CD4-positive, alpha-beta memory T cell (primary cell): ENCODE measurements around the gene EXOC3L1. TPM values are rescaled to one million over a fixed set of nuclear protein-coding genes. Genes with fewer than 3 reads are reported as not detected.

ENCODE experiments used
- CTCF ChIA-PET: fragments of 350-600 bp; sonication (Branson Sonifier 250); formaldehyde crosslinking; loops from one replicate; lab custom pipeline; 2021; ENCODE audit warnings: inconsistent platforms; ENCODE audit not compliant: partially characterized antibody; lab: Charles Lee
- POLR2A ChIA-PET: fragments of 350-600 bp; sonication (Branson Sonifier 250); formaldehyde crosslinking; loops from one replicate; lab custom pipeline; 2021; ENCODE audit not compliant: partially characterized antibody; lab: Charles Lee
- DNase-seq, 5 donors: peaks; one replicate each; pipeline versions ENCODE4 v3.0.0 to v3.0.0-alpha.2; 2020 to 2022; ENCODE audit warnings: mixed read lengths in 1 of 5
- H3K27ac ChIP-seq: one replicate; pipeline ENCODE4 v1.7.0; 2013; ENCODE audit warnings: low read depth, low read length
- H3K27me3 ChIP-seq: 2 replicates; pipeline ENCODE4 v1.7.0; 2013; ENCODE audit warnings: mild to moderate bottlenecking, low read length, moderate library complexity; ENCODE audit not compliant: insufficient read depth
- H3K36me3 ChIP-seq: 2 replicates; pipeline ENCODE4 v1.7.0; 2013; ENCODE audit warnings: mild to moderate bottlenecking, low read length, moderate library complexity; ENCODE audit not compliant: insufficient read depth
- H3K4me1 ChIP-seq: 2 replicates; pipeline ENCODE4 v1.7.0; 2013; ENCODE audit warnings: mild to moderate bottlenecking, low read length, moderate library complexity; ENCODE audit not compliant: insufficient read depth
- H3K4me3 ChIP-seq, 2 donors: one replicate each; pipeline ENCODE4 v1.7.0; 2013; ENCODE audit warnings: low read length in 2 of 2, mild to moderate bottlenecking in 1 of 2
- H3K9me3 ChIP-seq, 2 donors: one replicate each; pipeline ENCODE4 v1.7.0; 2013; ENCODE audit warnings: low read length in 2 of 2, control low read depth in 1 of 2; ENCODE audit not compliant: control insufficient read depth in 1 of 2
- H3K27ac Mint-ChIP-seq, 7 donors: one replicate each; pipeline ENCODE4 v1.8.0; 2020 to 2021; ENCODE audit warnings: mixed read lengths in 7 of 7, mild to moderate bottlenecking in 6 of 7, inconsistent platforms in 3 of 7, moderate library complexity in 3 of 7
- H3K27me3 Mint-ChIP-seq, 2 donors: one replicate each; pipeline ENCODE4 v1.8.0; 2020 to 2021; ENCODE audit warnings: mixed read lengths in 2 of 2
- H3K36me3 Mint-ChIP-seq, 2 donors: one replicate each; pipeline ENCODE4 v1.8.0; 2020 to 2021; ENCODE audit warnings: mixed read lengths in 2 of 2, inconsistent platforms in 1 of 2, mild to moderate bottlenecking in 1 of 2
- H3K4me1 Mint-ChIP-seq, 4 donors: one replicate each; pipeline ENCODE4 v1.8.0; 2020 to 2021; ENCODE audit warnings: mixed read lengths in 4 of 4, mild to moderate bottlenecking in 1 of 4
- H3K4me3 Mint-ChIP-seq, 8 donors: one replicate each; pipeline ENCODE4 v1.8.0; 2020 to 2021; ENCODE audit warnings: mixed read lengths in 8 of 8, mild to moderate bottlenecking in 7 of 8, moderate library complexity in 6 of 8, inconsistent platforms in 3 of 8
- H3K9me3 Mint-ChIP-seq, 8 donors: one replicate each; pipeline ENCODE4 v1.8.0; 2020 to 2021; ENCODE audit warnings: mixed read lengths in 8 of 8, mild to moderate bottlenecking in 5 of 8, inconsistent platforms in 3 of 8, moderate library complexity in 1 of 8
- intact Hi-C: fragments of 100-400 bp; cut with micrococcal nuclease; formaldehyde crosslinking; loops from one replicate; pipeline ENCODE4 v1.15.1; 2023
- polyA plus RNA-seq, 2 donors: library from polyadenylated mRNA; unstranded; fragments of 300-500 nt; fragmentation: Illumina TruSeq; gene quantifications; one replicate each; pipeline ENCODE4 v1.2.3, GENCODE V29; 2021
- total RNA-seq, 2 experiments: library from RNA; stranded (reverse); gene quantifications; one replicate each; pipeline ENCODE4 v1.2.3, GENCODE V29; 2021

EXOC3L1 gene
- total and polyA plus RNA-seq, 4 experiments from 2014 or later, result 0.21 TPM; not detected in 3

GRCh38 chr16:67177743-67178699, 11.9 kb downstream of the EXOC3L1 start:
- H3K36me3 Mint-ChIP-seq, result no peaks in the 10 kb centered on the region
- H3K9me3 Mint-ChIP-seq, result no peaks in the 10 kb centered on the region
- ChIA-PET CTCF (interaction anchor here (5.0 to 6.1 kb wide), 3 partner anchors 7 to 24 kb away, joined by 32 to 71 read pairs (median 43); partner anchors contain the start of genes FBXL8, MATCAP1 and TRADD), POLR2A (interaction anchor here (0.7 to 13.9 kb wide), 6 partner anchors 6 to 149 kb away, joined by 3 to 320 read pairs (median 3); partner anchors contain the start of genes CBFB, FBXL8, HSF4 and MATCAP1)
- no peaks in the 10 kb centered on the region for H3K9me3 ChIP-seq
- H3K27ac ChIP-seq, result no peak overlapping the region
- H3K27me3 ChIP-seq, result peaks cover 4% of the 10 kb centered on the region
- peak overlapping the region in 1 of 2 donors; percentile 35 for H3K4me3 ChIP-seq
- intact Hi-C loops, result loop anchor here (1.0 kb wide), 2 partner anchors 19 to 69 kb away; partner anchors contain the start of genes FBXL8, FHOD1 and TRADD
- no peaks in the 10 kb centered on the region for H3K36me3 ChIP-seq
- H3K4me1 ChIP-seq, result peaks cover 40% of the 10 kb centered on the region
- peaks cover 0 to 5% of the 10 kb centered on the region in 2 donors for H3K27me3 Mint-ChIP-seq
- H3K4me1 Mint-ChIP-seq, result peaks cover 18 to 42% (median 29%) of the 10 kb centered on the region in 4 donors
- H3K27ac Mint-ChIP-seq, result peak overlapping the region in 5 of 7 donors; percentile 19 to 81 (median 54)
- DNase-seq, result peak; percentile 63 to 82 (median 72)
- H3K4me3 Mint-ChIP-seq, result peak overlapping the region; percentile 61 to 81 (median 77)

GRCh38 chr16:67176662-67177061, 13.3 kb downstream of the EXOC3L1 start:
- no peaks in the 10 kb centered on the region for H3K9me3 Mint-ChIP-seq
- peaks cover 18 to 46% (median 30%) of the 10 kb centered on the region in 4 donors for H3K4me1 Mint-ChIP-seq
- Histone ChIP-seq H3K36me3 (no peaks in the 10 kb centered on the region), H3K9me3 (no peaks in the 10 kb centered on the region), H3K27me3 (peaks cover 4% of the 10 kb centered on the region), H3K4me1 (peaks cover 37% of the 10 kb centered on the region), H3K27ac (no peak overlapping the region), H3K4me3 (no peak overlapping the region)
- POLR2A ChIA-PET, result interaction anchor here (0.6 to 13.9 kb wide), 6 partner anchors 8 to 732 kb away, joined by 3 to 320 read pairs (median 18); partner anchors contain the start of genes B3GNT9, FBXL8, HSF4 and MATCAP1
- no peaks in the 10 kb centered on the region for H3K36me3 Mint-ChIP-seq
- peak overlapping the region in 1 of 8 donors; percentile 36 for H3K4me3 Mint-ChIP-seq
- no peak overlapping the region for H3K27ac Mint-ChIP-seq
- CTCF ChIA-PET, result interaction anchor here (5.0 to 6.1 kb wide), 3 partner anchors 8 to 23 kb away, joined by 32 to 71 read pairs (median 43); partner anchors contain the start of genes FBXL8, MATCAP1 and TRADD
- intact Hi-C loops, result no loop called here
- peaks cover under 1 to 5% of the 10 kb centered on the region in 2 donors for H3K27me3 Mint-ChIP-seq
- no peak for DNase-seq

- Histone ChIP-seq H3K27ac (peak overlapping the region; percentile 20), H3K4me1 (peaks cover 42% of the 10 kb centered on the region), H3K36me3 (no peaks in the 10 kb centered on the region), H3K9me3 (no peaks in the 10 kb centered on the region), H3K27me3 (peaks cover 7% of the 10 kb centered on the region), H3K4me3 (peak overlapping the region in 1 of 2 donors; percentile 68)
- Mint-ChIP-seq H3K9me3 (no peaks in the 10 kb centered on the region), H3K27me3 (peaks cover 5 to 16% of the 10 kb centered on the region in 2 donors), H3K4me3 (peak overlapping the region in 1 of 8 donors; percentile 26), H3K36me3 (no peaks in the 10 kb centered on the region), H3K27ac (peak overlapping the region in 2 of 7 donors; percentile 42 to 47), H3K4me1 (peaks cover 25 to 62% (median 36%) of the 10 kb centered on the region in 4 donors)
- intact Hi-C loops, result loop anchor here (1.0 kb wide), 1 partner anchor 15 kb away; the partner anchor contains the start of genes FBXL8 and TRADD
- ChIA-PET CTCF (interaction anchor here (1.0 to 6.1 kb wide), 7 partner anchors 10 to 198 kb away, joined by 3 to 71 read pairs (median 14); partner anchors contain the start of genes FBXL8, MATCAP1 and TRADD), POLR2A (interaction anchor here (0.9 to 13.9 kb wide), 6 partner anchors 10 to 23 kb away, joined by 4 to 320 read pairs (median 18); partner anchors contain the start of genes B3GNT9, E2F4, EXOC3L1 and FBXL8)
- no peak for DNase-seq
Observed at GRCh38 chr16:67174706-67175231, 15.2 kb downstream of the EXOC3L1 start.

- H3K4me1 ChIP-seq, result peaks cover 49% of the 10 kb centered on the region
- POLR2A ChIA-PET, result interaction anchor here (0.9 to 13.9 kb wide), 6 partner anchors 10 to 22 kb away, joined by 4 to 320 read pairs (median 18); partner anchors contain the start of genes B3GNT9, E2F4, EXOC3L1 and FBXL8
Observed at GRCh38 chr16:67173808-67174705, 15.9 kb downstream of the EXOC3L1 start.

GRCh38 chr16:67173323-67173722, 16.6 kb downstream of the EXOC3L1 start:
- Mint-ChIP-seq H3K9me3 (no peaks in the 10 kb centered on the region), H3K36me3 (no peaks in the 10 kb centered on the region), H3K27me3 (peaks cover 8 to 20% of the 10 kb centered on the region in 2 donors), H3K4me3 (peak overlapping the region; percentile 81 to 95 (median 88)), H3K27ac (peak overlapping the region in 4 of 7 donors; percentile 16 to 96 (median 74)), H3K4me1 (peaks cover 25 to 62% (median 32%) of the 10 kb centered on the region in 4 donors)
- intact Hi-C loops, result no loop called here
- Histone ChIP-seq H3K27me3 (peaks cover 14% of the 10 kb centered on the region), H3K4me3 (peak overlapping the region in 1 of 2 donors; percentile 68), H3K9me3 (no peaks in the 10 kb centered on the region), H3K36me3 (no peaks in the 10 kb centered on the region), H3K27ac (no peak overlapping the region), H3K4me1 (peaks cover 43% of the 10 kb centered on the region)
- ChIA-PET CTCF (interaction anchor here (1.0 to 6.1 kb wide), 6 partner anchors 11 to 160 kb away, joined by 3 to 71 read pairs (median 23); partner anchors contain the start of genes FBXL8, MATCAP1 and TRADD), POLR2A (interaction anchor here (4.1 to 13.9 kb wide), 3 partner anchors 10 to 22 kb away, joined by 21 to 320 read pairs (median 31); partner anchors contain the start of genes B3GNT9, FBXL8, HSF4 and MATCAP1)
- no peak for DNase-seq

More at GRCh38 chr16:67173808-67174705, 15.9 kb downstream of the EXOC3L1 start:
- H3K27me3 Mint-ChIP-seq, result peaks cover 5 to 18% of the 10 kb centered on the region in 2 donors
- CTCF ChIA-PET, result interaction anchor here (1.0 to 6.1 kb wide), 7 partner anchors 11 to 197 kb away, joined by 3 to 71 read pairs (median 14); partner anchors contain the start of genes FBXL8, MATCAP1 and TRADD
- DNase-seq, result peak; percentile 61 to 78 (median 64)
- H3K4me3 ChIP-seq, result peak overlapping the region; percentile 29 to 68
- H3K4me1 Mint-ChIP-seq, result peaks cover 26 to 66% (median 37%) of the 10 kb centered on the region in 4 donors
- peak overlapping the region; percentile 61 to 96 (median 78) for H3K27ac Mint-ChIP-seq
- peak overlapping the region; percentile 20 for H3K27ac ChIP-seq
- peaks cover 14% of the 10 kb centered on the region for H3K27me3 ChIP-seq
- no peaks in the 10 kb centered on the region for H3K9me3 ChIP-seq
- H3K9me3 Mint-ChIP-seq, result no peaks in the 10 kb centered on the region
- H3K36me3 ChIP-seq, result no peaks in the 10 kb centered on the region
- intact Hi-C loops, result loop anchor here (1.0 kb wide), 1 partner anchor 15 kb away; the partner anchor contains the start of genes FBXL8 and TRADD
- H3K4me3 Mint-ChIP-seq, result peak overlapping the region; percentile 81 to 95 (median 88)
- no peaks in the 10 kb centered on the region for H3K36me3 Mint-ChIP-seq
